ENCODE data around the gene KNOP1. TPM values are rescaled to one million over a fixed set of nuclear protein-coding genes. Genes with fewer than 3 reads are reported as not detected.

The KNOP1 gene
- total RNA-seq, 2 donors from 2014 or later, result 83.9 to 95.9 TPM

DNA sequence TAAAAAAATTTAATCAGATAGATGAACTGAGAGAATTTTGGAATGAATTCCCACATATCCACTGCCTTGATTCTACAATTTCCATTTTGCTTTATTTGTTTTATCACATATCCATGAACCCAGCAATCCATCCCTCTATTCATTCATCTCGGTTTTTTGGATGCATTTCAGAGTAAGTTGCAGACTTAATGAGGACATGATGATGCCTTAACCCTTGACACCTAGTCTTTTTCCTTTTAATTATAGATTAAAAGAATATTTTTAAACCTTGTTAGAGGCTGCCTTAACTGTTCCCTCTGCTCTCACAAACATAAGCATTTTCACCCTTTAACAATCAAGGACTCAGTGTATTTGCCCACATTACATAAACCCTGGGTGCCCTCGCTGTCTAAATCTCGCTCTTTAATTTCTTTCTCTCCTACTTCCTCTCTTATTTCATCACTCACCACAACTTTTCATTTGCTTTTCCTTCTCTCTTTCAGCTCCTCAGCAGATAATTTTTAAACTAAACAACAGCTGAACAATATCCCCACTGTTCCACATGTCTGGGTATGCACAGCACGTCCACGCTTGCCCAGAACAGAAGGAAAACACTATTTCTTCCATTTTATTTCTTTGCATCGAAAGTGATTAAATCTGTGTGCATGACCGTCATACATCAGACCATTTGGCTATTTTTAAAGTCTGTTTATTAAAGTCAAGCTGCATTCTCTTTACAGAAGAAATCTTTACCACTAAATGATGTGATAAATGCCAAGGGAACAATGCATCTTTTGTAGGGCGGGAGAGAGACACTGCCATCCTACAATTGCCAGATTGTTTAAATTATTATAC, 40.0 kb upstream of the KNOP1 start:
- Histone ChIP-seq H3K36me3 (ENCODE audit: control insufficient read depth, insufficient read depth, low read length) (no peaks in the 10 kb centered on the region), H3K4me1 (ENCODE audit: control insufficient read depth, insufficient read depth, low read length) (peaks cover 7% of the 10 kb centered on the region), H3K4me3 (ENCODE audit: low read length) (no peak overlapping the region), H3K27ac (ENCODE audit: low read depth, low read length) (peak overlapping the region; percentile 40), H3K9me3 (ENCODE audit: control insufficient read depth, low read length) (no peaks in the 10 kb centered on the region), H3K9ac (ENCODE audit: extremely low read depth, low read length, poor library complexity, severe bottlenecking) (no peak overlapping the region), H3K27me3 (ENCODE audit: control insufficient read depth, insufficient read depth, low read length, poor library complexity, severe bottlenecking) (no peaks in the 10 kb centered on the region)
- Mint-ChIP-seq H3K4me1 (peaks cover 16% of the 10 kb centered on the region), H3K36me3 (ENCODE audit: low read depth) (peaks cover 1% of the 10 kb centered on the region), H3K4me3 (no peak overlapping the region), H3K9me3 (no peaks in the 10 kb centered on the region), H3K27me3 (ENCODE audit: insufficient read depth) (no peaks in the 10 kb centered on the region), H3K27ac (no peak overlapping the region)
- 93 to 98% methylated on average over 7 to 8 of the region's 8 CpGs for WGBS, 2 experiments (ENCODE audit: insufficient coverage in 1 of 2, insufficient read length in 1 of 2)
- TF ChIP-seq, protein P1, sequence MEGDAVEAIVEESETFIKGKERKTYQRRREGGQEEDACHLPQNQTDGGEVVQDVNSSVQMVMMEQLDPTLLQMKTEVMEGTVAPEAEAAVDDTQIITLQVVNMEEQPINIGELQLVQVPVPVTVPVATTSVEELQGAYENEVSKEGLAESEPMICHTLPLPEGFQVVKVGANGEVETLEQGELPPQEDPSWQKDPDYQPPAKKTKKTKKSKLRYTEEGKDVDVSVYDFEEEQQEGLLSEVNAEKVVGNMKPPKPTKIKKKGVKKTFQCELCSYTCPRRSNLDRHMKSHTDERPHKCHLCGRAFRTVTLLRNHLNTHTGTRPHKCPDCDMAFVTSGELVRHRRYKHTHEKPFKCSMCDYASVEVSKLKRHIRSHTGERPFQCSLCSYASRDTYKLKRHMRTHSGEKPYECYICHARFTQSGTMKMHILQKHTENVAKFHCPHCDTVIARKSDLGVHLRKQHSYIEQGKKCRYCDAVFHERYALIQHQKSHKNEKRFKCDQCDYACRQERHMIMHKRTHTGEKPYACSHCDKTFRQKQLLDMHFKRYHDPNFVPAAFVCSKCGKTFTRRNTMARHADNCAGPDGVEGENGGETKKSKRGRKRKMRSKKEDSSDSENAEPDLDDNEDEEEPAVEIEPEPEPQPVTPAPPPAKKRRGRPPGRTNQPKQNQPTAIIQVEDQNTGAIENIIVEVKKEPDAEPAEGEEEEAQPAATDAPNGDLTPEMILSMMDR (conservative IDR thresholded peaks at IDR 0.05), result no peak
- no peak for DNase-seq

- Mint-ChIP-seq H3K27ac (no peak overlapping the region), H3K9me3 (no peaks in the 10 kb centered on the region), H3K4me1 (peaks cover 18% of the 10 kb centered on the region), H3K4me3 (no peak overlapping the region), H3K27me3 (ENCODE audit: insufficient read depth) (no peaks in the 10 kb centered on the region), H3K36me3 (ENCODE audit: low read depth) (peaks cover 1% of the 10 kb centered on the region)
- no peak overlapping the region for H3K4me3 ChIP-seq (ENCODE audit: low read length)
- 93 to 94% methylated on average over 5 of the region's 5 CpGs for WGBS, 2 experiments (ENCODE audit: insufficient coverage in 1 of 2, insufficient read length in 1 of 2)
- H3K4me1 ChIP-seq (ENCODE audit: control insufficient read depth, insufficient read depth, low read length), result peaks cover 7% of the 10 kb centered on the region
- no peaks in the 10 kb centered on the region for H3K36me3 ChIP-seq (ENCODE audit: control insufficient read depth, insufficient read depth, low read length)
- H3K9me3 ChIP-seq (ENCODE audit: control insufficient read depth, low read length), result no peaks in the 10 kb centered on the region
- TF ChIP-seq, protein P1 (conservative IDR thresholded peaks at IDR 0.05), result no peak
- H3K27me3 ChIP-seq (ENCODE audit: control insufficient read depth, insufficient read depth, low read length, poor library complexity, severe bottlenecking), result no peaks in the 10 kb centered on the region
- H3K9ac ChIP-seq (ENCODE audit: extremely low read depth, low read length, poor library complexity, severe bottlenecking), result no peak overlapping the region
- no peak overlapping the region for H3K27ac ChIP-seq (ENCODE audit: low read depth, low read length)
- DNase-seq, result no peak
Observed at GRCh38 chr16:19757026-19757425, 39.0 kb upstream of the KNOP1 start.

GRCh38 chr16:19755268-19755667, 37.2 kb upstream of the KNOP1 start:
- WGBS, 2 experiments (ENCODE audit: insufficient coverage in 1 of 2, insufficient read length in 1 of 2), result 90 to 100% methylated on average over 3 of the region's 3 CpGs
- Mint-ChIP-seq H3K4me3 (no peak overlapping the region), H3K27ac (no peak overlapping the region), H3K4me1 (peaks cover 25% of the 10 kb centered on the region), H3K36me3 (ENCODE audit: low read depth) (peaks cover 3% of the 10 kb centered on the region), H3K9me3 (no peaks in the 10 kb centered on the region), H3K27me3 (ENCODE audit: insufficient read depth) (no peaks in the 10 kb centered on the region)
- H3K4me3 ChIP-seq (ENCODE audit: low read length), result no peak overlapping the region
- no peaks in the 10 kb centered on the region for H3K9me3 ChIP-seq (ENCODE audit: control insufficient read depth, low read length)
- no peak for DNase-seq
- H3K4me1 ChIP-seq (ENCODE audit: control insufficient read depth, insufficient read depth, low read length), result peaks cover 7% of the 10 kb centered on the region
- no peaks in the 10 kb centered on the region for H3K27me3 ChIP-seq (ENCODE audit: control insufficient read depth, insufficient read depth, low read length, poor library complexity, severe bottlenecking)
- TF ChIP-seq, protein P1 (conservative IDR thresholded peaks at IDR 0.05), result peak; percentile 22
- H3K27ac ChIP-seq (ENCODE audit: low read depth, low read length), result no peak overlapping the region
- H3K9ac ChIP-seq (ENCODE audit: extremely low read depth, low read length, poor library complexity, severe bottlenecking), result no peak overlapping the region
- no peaks in the 10 kb centered on the region for H3K36me3 ChIP-seq (ENCODE audit: control insufficient read depth, insufficient read depth, low read length)

All from endodermal cell (in vitro differentiated cells).